Chondrocyte (in vitro differentiated cells): ENCODE data around the gene NAA40. TPM values are rescaled to one million over a fixed set of nuclear protein-coding genes. Genes with fewer than 3 reads are reported as not detected.

Experiments
- DNase-seq: peaks from one replicate; pipeline ENCODE4 v3.0.0; 2021; ENCODE audit warnings: mixed read lengths, low spot score
- H3K27ac Mint-ChIP-seq: one replicate; pipeline ENCODE4 v1.8.0; 2021; ENCODE audit warnings: mild to moderate bottlenecking, moderate library complexity, mixed read lengths; ENCODE audit not compliant: unreplicated experiment
- H3K27me3 Mint-ChIP-seq: 2 replicates; pipeline ENCODE4 v1.8.0; 2021; ENCODE audit warnings: low read depth, mixed read lengths
- H3K36me3 Mint-ChIP-seq: 2 replicates; pipeline ENCODE4 v1.8.0; 2021; ENCODE audit warnings: low read depth, mixed read lengths
- H3K4me1 Mint-ChIP-seq: 2 replicates; pipeline ENCODE4 v1.8.0; 2021; ENCODE audit warnings: low read depth, mild to moderate bottlenecking, mixed read lengths
- H3K4me3 Mint-ChIP-seq: one replicate; pipeline ENCODE4 v1.8.0; 2021; ENCODE audit warnings: mild to moderate bottlenecking, moderate library complexity, mixed read lengths; ENCODE audit not compliant: unreplicated experiment
- H3K9me3 Mint-ChIP-seq: 2 replicates; pipeline ENCODE4 v1.8.0; 2021; ENCODE audit warnings: low read depth, mixed read lengths
- total RNA-seq: library from RNA; stranded (reverse); gene quantifications from 3 replicates; pipeline ENCODE4 v1.2.1, GENCODE V29; 2021
- TF ChIP-seq, protein P1 (sequence below): fragments of 200-600 bp; sonication (generic); IDR thresholded peaks from 2 replicates; pipeline ENCODE4 v1.5.0; 2021; ENCODE audit warnings: antibody characterized with exemption, mild to moderate bottlenecking, moderate library complexity

The NAA40 gene
- total RNA-seq, 1 donor from 2014 or later = 17.7 TPM

DNA sequence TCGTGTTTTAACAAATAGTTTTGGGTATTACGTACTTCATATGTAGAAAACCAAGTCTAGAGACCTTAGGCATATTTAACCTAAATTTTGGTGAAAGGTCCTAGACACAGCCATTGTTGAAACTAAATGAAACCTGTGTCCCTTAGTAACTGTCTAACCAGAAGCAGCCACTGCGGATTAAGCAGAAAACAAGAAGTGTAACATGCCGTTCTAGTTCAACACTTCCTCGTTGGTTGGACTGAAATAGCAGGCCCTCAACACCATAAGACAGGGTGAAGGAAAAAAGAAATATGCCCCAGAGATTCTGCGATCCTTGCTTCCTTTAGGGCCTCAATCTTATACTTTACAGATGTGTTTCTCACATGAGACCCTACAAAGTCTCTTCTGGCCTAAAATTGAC lies 2.0 kb downstream of the NAA40 start:
- no peak for DNase-seq
- peaks cover 1% of the 10 kb centered on the region for H3K36me3 Mint-ChIP-seq
- H3K27ac Mint-ChIP-seq = no peak overlapping the region
- H3K27me3 Mint-ChIP-seq = no peaks in the 10 kb centered on the region
- peaks cover 25% of the 10 kb centered on the region for H3K4me1 Mint-ChIP-seq
- no peak overlapping the region for H3K4me3 Mint-ChIP-seq
- TF ChIP-seq, protein P1, sequence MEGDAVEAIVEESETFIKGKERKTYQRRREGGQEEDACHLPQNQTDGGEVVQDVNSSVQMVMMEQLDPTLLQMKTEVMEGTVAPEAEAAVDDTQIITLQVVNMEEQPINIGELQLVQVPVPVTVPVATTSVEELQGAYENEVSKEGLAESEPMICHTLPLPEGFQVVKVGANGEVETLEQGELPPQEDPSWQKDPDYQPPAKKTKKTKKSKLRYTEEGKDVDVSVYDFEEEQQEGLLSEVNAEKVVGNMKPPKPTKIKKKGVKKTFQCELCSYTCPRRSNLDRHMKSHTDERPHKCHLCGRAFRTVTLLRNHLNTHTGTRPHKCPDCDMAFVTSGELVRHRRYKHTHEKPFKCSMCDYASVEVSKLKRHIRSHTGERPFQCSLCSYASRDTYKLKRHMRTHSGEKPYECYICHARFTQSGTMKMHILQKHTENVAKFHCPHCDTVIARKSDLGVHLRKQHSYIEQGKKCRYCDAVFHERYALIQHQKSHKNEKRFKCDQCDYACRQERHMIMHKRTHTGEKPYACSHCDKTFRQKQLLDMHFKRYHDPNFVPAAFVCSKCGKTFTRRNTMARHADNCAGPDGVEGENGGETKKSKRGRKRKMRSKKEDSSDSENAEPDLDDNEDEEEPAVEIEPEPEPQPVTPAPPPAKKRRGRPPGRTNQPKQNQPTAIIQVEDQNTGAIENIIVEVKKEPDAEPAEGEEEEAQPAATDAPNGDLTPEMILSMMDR = no peak
- H3K9me3 Mint-ChIP-seq = no peaks in the 10 kb centered on the region

GRCh38 chr11:63941901-63942300 lies 3.1 kb downstream of the NAA40 start:
- H3K4me3 Mint-ChIP-seq = no peak overlapping the region
- H3K36me3 Mint-ChIP-seq = peaks cover 1% of the 10 kb centered on the region
- DNase-seq = no peak
- H3K4me1 Mint-ChIP-seq = peaks cover 27% of the 10 kb centered on the region
- no peaks in the 10 kb centered on the region for H3K27me3 Mint-ChIP-seq
- H3K27ac Mint-ChIP-seq = no peak overlapping the region
- no peaks in the 10 kb centered on the region for H3K9me3 Mint-ChIP-seq
- TF ChIP-seq, protein P1 = no peak

- DNase-seq = no peak
- Mint-ChIP-seq H3K9me3 (no peaks in the 10 kb centered on the region), H3K27ac (no peak overlapping the region), H3K4me3 (no peak overlapping the region), H3K4me1 (peaks cover 27% of the 10 kb centered on the region), H3K36me3 (peaks cover 1% of the 10 kb centered on the region), H3K27me3 (no peaks in the 10 kb centered on the region)
- TF ChIP-seq, protein P1 = no peak
Measured at GRCh38 chr11:63942803-63943202, 4.0 kb downstream of the NAA40 start.

- H3K4me3 Mint-ChIP-seq = no peak overlapping the region
- H3K36me3 Mint-ChIP-seq = peaks cover 1% of the 10 kb centered on the region
- no peak for DNase-seq
- H3K27me3 Mint-ChIP-seq = no peaks in the 10 kb centered on the region
- TF ChIP-seq, protein P1 = no peak
- H3K27ac Mint-ChIP-seq = peak overlapping the region; percentile 61
- no peaks in the 10 kb centered on the region for H3K9me3 Mint-ChIP-seq
- peaks cover 16% of the 10 kb centered on the region for H3K4me1 Mint-ChIP-seq
Measured at GRCh38 chr11:63944987-63945386, 6.2 kb downstream of the NAA40 start.

- Mint-ChIP-seq H3K27me3 (no peaks in the 10 kb centered on the region), H3K36me3 (peaks cover 1% of the 10 kb centered on the region), H3K27ac (peak overlapping the region; percentile 70), H3K4me3 (no peak overlapping the region), H3K4me1 (peaks cover 11% of the 10 kb centered on the region), H3K9me3 (no peaks in the 10 kb centered on the region)
- TF ChIP-seq, protein P1 = peak; percentile 93
- no peak for DNase-seq
Measured at GRCh38 chr11:63945477-63946163, 6.8 kb downstream of the NAA40 start.
